Embryonic facial prominence (tissue), 1 donor: ENCODE measurements around the gene LCLAT1.

Experiments
- DNase-seq: peaks from one replicate; pipeline ENCODE4 v3.0.0-alpha.2; 2016; ENCODE audit errors: extremely low spot score

Gene LCLAT1

GRCh38 chr2:30447149-30448045 is at the start of gene LCLAT1:
TSS of gene LCLAT1 (plus strand) at chr2:30447246. CDS start at chr2:30525591, 78,345 bp downstream.
- DNase-seq = peak; percentile 30

GRCh38 chr2:30398084-30398873 is 48.8 kb upstream of the LCLAT1 start:
- DNase-seq = no peak

GRCh38 chr2:30400151-30400954 is 46.7 kb upstream of the LCLAT1 start:
- DNase-seq = no peak

GRCh38 chr2:30402441-30403182 is 44.4 kb upstream of the LCLAT1 start:
- no peak for DNase-seq

- no peak for DNase-seq
These were observed 43.3 kb upstream of the LCLAT1 start for GRCh38 chr2:30403592-30404312.

GRCh38 chr2:30404319-30405259 is 42.5 kb upstream of the LCLAT1 start:
- no peak for DNase-seq

- no peak for DNase-seq
These were observed 41.8 kb upstream of the LCLAT1 start for GRCh38 chr2:30405260-30405605.

GRCh38 chr2:30406853-30407252 is 40.2 kb upstream of the LCLAT1 start:
- DNase-seq = no peak

- DNase-seq = no peak
These were observed 38.1 kb upstream of the LCLAT1 start for GRCh38 chr2:30408961-30409387.

GRCh38 chr2:30410217-30410616 is 36.8 kb upstream of the LCLAT1 start:
- no peak for DNase-seq

- no peak for DNase-seq
These were observed 34.9 kb upstream of the LCLAT1 start for GRCh38 chr2:30412047-30412683.

- DNase-seq = no peak
These were observed 34.1 kb upstream of the LCLAT1 start for GRCh38 chr2:30412684-30413570.

- DNase-seq = no peak
These were observed 32.1 kb upstream of the LCLAT1 start for GRCh38 chr2:30414961-30415360.

- DNase-seq = no peak
These were observed 29.8 kb upstream of the LCLAT1 start for GRCh38 chr2:30417253-30417652.

GRCh38 chr2:30421026-30421603 is 25.9 kb upstream of the LCLAT1 start:
- DNase-seq = no peak

GRCh38 chr2:30421604-30422443 is 25.2 kb upstream of the LCLAT1 start:
- DNase-seq = no peak
